DND-41 (cell line): ENCODE results near the gene BMPER.

Experiments used
- ATAC-seq: fragments of 200-7000 bp; cut with Tn5 transposase; 3 replicates; pipeline ENCODE4 v1.9.1; 2021; ENCODE audit warnings: low read depth; ENCODE audit not compliant: insufficient read depth
- DNase-seq: peaks from one replicate; pipeline ENCODE4 v3.0.0-alpha.2; 2020
- H2AFZ ChIP-seq: 2 replicates; pipeline ENCODE4 v1.6.0; 2012; ENCODE audit warnings: low read depth, low read length
- H3K27ac ChIP-seq: 2 replicates; pipeline ENCODE4 v1.5.1; 2012; ENCODE audit warnings: low read length, inconsistent platforms
- H3K27me3 ChIP-seq: fragments of 200-600 bp; sonication (generic); 2 replicates; pipeline ENCODE4 v1.6.0; 2012; ENCODE audit warnings: low read length, mild to moderate bottlenecking, inconsistent platforms; ENCODE audit not compliant: insufficient read depth, poor library complexity
- H3K36me3 ChIP-seq: 2 replicates; pipeline ENCODE4 v1.5.1; 2012; ENCODE audit warnings: low read length, inconsistent platforms; ENCODE audit not compliant: insufficient read depth
- H3K4me1 ChIP-seq: 2 replicates; pipeline ENCODE4 v1.5.1; 2012; ENCODE audit warnings: mild to moderate bottlenecking, low read length; ENCODE audit not compliant: insufficient read depth
- H3K4me2 ChIP-seq: 2 replicates; pipeline ENCODE4 v1.6.0; 2012; ENCODE audit warnings: mild to moderate bottlenecking, moderate library complexity, low read length, inconsistent platforms; ENCODE audit not compliant: insufficient read depth
- H3K4me3 ChIP-seq, 2 experiments: fragments of 200-600 bp in 1 of 2; shearing (Covaris generic) in 1 of 2; 2 replicates each; pipeline ENCODE4 v1.5.1; 2012 to 2016; ENCODE audit warnings: inconsistent platforms in 2 of 2, low read length in 2 of 2, mild to moderate bottlenecking in 2 of 2, low read depth in 1 of 2, moderate library complexity in 1 of 2
- H3K79me2 ChIP-seq: 2 replicates; pipeline ENCODE4 v1.6.0; 2012; ENCODE audit warnings: low read length, inconsistent platforms; ENCODE audit not compliant: insufficient read depth
- H3K9ac ChIP-seq: 2 replicates; pipeline ENCODE4 v1.6.0; 2012; ENCODE audit warnings: low read depth, mild to moderate bottlenecking, inconsistent platforms, low read length, moderate library complexity
- H3K9me3 ChIP-seq: 2 replicates; pipeline ENCODE4 v1.5.1; 2012; ENCODE audit warnings: low read length, moderate library complexity, mild to moderate bottlenecking, inconsistent platforms; ENCODE audit not compliant: insufficient read depth, severe bottlenecking
- H4K20me1 ChIP-seq: 2 replicates; pipeline ENCODE4 v1.6.0; 2012; ENCODE audit warnings: low read length; ENCODE audit not compliant: insufficient read depth
- EZH2 ChIP-seq: IDR thresholded peaks from 3 replicates; pipeline ENCODE4 v1.6.1; 2012; ENCODE audit warnings: borderline replicate concordance, low read depth, mild to moderate bottlenecking, moderate library complexity, low read length, inconsistent platforms; ENCODE audit not compliant: severe bottlenecking
- TF ChIP-seq, protein P1 (sequence below): IDR thresholded peaks from 2 replicates; pipeline ENCODE4 v1.5.1; 2012; ENCODE audit warnings: borderline replicate concordance, low read length, moderate library complexity, mild to moderate bottlenecking; ENCODE audit not compliant: poor library complexity, severe bottlenecking; ENCODE audit errors: extremely low read depth

The BMPER gene

GRCh38 chr7:34043461-34044305, 138.3 kb downstream of the BMPER start:
- no peak overlapping the region for H3K4me3 ChIP-seq
- DNase-seq (no peak), ATAC-seq (no peak)
- H3K79me2 ChIP-seq, result no peaks in the 10 kb centered on the region
- TF ChIP-seq, protein P1, sequence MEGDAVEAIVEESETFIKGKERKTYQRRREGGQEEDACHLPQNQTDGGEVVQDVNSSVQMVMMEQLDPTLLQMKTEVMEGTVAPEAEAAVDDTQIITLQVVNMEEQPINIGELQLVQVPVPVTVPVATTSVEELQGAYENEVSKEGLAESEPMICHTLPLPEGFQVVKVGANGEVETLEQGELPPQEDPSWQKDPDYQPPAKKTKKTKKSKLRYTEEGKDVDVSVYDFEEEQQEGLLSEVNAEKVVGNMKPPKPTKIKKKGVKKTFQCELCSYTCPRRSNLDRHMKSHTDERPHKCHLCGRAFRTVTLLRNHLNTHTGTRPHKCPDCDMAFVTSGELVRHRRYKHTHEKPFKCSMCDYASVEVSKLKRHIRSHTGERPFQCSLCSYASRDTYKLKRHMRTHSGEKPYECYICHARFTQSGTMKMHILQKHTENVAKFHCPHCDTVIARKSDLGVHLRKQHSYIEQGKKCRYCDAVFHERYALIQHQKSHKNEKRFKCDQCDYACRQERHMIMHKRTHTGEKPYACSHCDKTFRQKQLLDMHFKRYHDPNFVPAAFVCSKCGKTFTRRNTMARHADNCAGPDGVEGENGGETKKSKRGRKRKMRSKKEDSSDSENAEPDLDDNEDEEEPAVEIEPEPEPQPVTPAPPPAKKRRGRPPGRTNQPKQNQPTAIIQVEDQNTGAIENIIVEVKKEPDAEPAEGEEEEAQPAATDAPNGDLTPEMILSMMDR, result no peak
- no peak for TF ChIP-seq EZH2
- no peak overlapping the region for H3K27ac ChIP-seq
- no peaks in the 10 kb centered on the region for H3K27me3 ChIP-seq
- H3K9ac ChIP-seq, result no peak overlapping the region
- H3K4me2 ChIP-seq, result no peak overlapping the region
- no peaks in the 10 kb centered on the region for H3K9me3 ChIP-seq
- no peaks in the 10 kb centered on the region for H4K20me1 ChIP-seq
- H3K36me3 ChIP-seq, result no peaks in the 10 kb centered on the region
- H2AFZ ChIP-seq, result no peak overlapping the region
- no peaks in the 10 kb centered on the region for H3K4me1 ChIP-seq

- no peaks in the 10 kb centered on the region for H3K4me1 ChIP-seq
- H3K4me2 ChIP-seq, result no peak overlapping the region
- no peak overlapping the region for H3K27ac ChIP-seq
These were observed 138.9 kb downstream of the BMPER start for GRCh38 chr7:34044306-34044643.

GRCh38 chr7:34044734-34045353, 139.5 kb downstream of the BMPER start:
- Histone ChIP-seq H2AFZ (no peak overlapping the region), H3K9me3 (no peaks in the 10 kb centered on the region), H3K27me3 (no peaks in the 10 kb centered on the region), H4K20me1 (no peaks in the 10 kb centered on the region), H3K9ac (no peak overlapping the region), H3K36me3 (no peaks in the 10 kb centered on the region), H3K4me1 (no peaks in the 10 kb centered on the region), H3K4me3 (no peak overlapping the region), H3K4me2 (no peak overlapping the region), H3K27ac (no peak overlapping the region), H3K79me2 (no peaks in the 10 kb centered on the region)
- TF ChIP-seq, protein P1, result no peak
- no peak for TF ChIP-seq EZH2
- ATAC-seq, result no peak
- no peak for DNase-seq

More at GRCh38 chr7:34044306-34044643, 138.9 kb downstream of the BMPER start:
- Histone ChIP-seq H4K20me1 (no peaks in the 10 kb centered on the region), H3K27me3 (no peaks in the 10 kb centered on the region), H2AFZ (no peak overlapping the region), H3K36me3 (no peaks in the 10 kb centered on the region), H3K9ac (no peak overlapping the region), H3K4me3 (no peak overlapping the region), H3K9me3 (no peaks in the 10 kb centered on the region), H3K79me2 (no peaks in the 10 kb centered on the region)
- no peak for DNase-seq
- no peak for ATAC-seq
- TF ChIP-seq, protein P1, result no peak
- no peak for TF ChIP-seq EZH2
